Adipose tissue (tissue), 3 donors: Measurements from ENCODE around the gene GDI1. TPM values are rescaled to one million over a fixed set of nuclear protein-coding genes. Genes with fewer than 3 reads are reported as not detected.

Source experiments
- H3K27ac ChIP-seq: one replicate; pipeline ENCODE4 v1.5.1; 2013; ENCODE audit warnings: low read depth, low read length
- WGBS, 3 donors: extraction: QIAGEN DNeasy Blood & Tissue Kit; methylation state at CpG; one replicate each; pipeline ENCODE4 v1.1.7; 2013; 5-methylcytosine and 5-hydroxymethylcytosine counted together
- polyA plus RNA-seq, 3 donors: library from polyadenylated mRNA; stranded (reverse); fragments of 200-250 nt; gene quantifications; one replicate each; pipeline ENCODE4 v1.2.3, GENCODE V29; 2013
- donor health status: healthy with polysubstance abuse.
- donor health status: Bipolar disorder and iron deficiency.
- donor health status: healthy.

Gene GDI1
- polyA plus RNA-seq, 3 donors = 50.7 to 95.3 (median 94.8) TPM

DNA sequence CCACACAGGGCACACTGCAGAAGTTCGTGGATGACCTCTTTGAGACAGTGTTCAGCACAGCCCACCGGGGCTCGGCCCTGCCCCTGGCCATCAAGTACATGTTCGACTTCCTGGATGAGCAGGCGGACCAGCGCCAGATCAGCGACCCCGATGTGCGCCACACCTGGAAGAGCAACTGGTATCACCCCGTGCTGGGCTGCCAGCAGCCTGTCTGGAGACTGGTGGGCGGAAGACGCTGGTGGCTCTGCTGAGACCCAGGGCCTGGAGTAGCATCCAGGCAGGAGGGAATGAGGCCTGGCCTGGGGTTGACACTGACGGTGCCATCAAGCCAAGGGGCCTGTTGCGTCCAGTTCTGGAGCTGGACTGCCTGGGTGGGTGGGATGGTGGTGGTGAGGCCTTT is 33.5 kb downstream of the GDI1 start:
- 86 to 94% (median 92%) methylated on average over 6 to 14 of the region's 14 CpGs for WGBS, 3 donors

GRCh38 chrX:154470914-154471568 is 34.1 kb downstream of the GDI1 start:
- 92 to 94% (median 93%) methylated on average over 12 to 23 of the region's 23 CpGs for WGBS, 3 donors
- no peak overlapping the region for H3K27ac ChIP-seq

More for the DNA sequence above, 33.5 kb downstream of the GDI1 start:
- no peak overlapping the region for H3K27ac ChIP-seq

GRCh38 chrX:154471839-154472684 is 35.1 kb downstream of the GDI1 start:
- 82 to 90% (median 89%) methylated on average over 18 to 23 of the region's 23 CpGs for WGBS, 3 donors

DNA sequence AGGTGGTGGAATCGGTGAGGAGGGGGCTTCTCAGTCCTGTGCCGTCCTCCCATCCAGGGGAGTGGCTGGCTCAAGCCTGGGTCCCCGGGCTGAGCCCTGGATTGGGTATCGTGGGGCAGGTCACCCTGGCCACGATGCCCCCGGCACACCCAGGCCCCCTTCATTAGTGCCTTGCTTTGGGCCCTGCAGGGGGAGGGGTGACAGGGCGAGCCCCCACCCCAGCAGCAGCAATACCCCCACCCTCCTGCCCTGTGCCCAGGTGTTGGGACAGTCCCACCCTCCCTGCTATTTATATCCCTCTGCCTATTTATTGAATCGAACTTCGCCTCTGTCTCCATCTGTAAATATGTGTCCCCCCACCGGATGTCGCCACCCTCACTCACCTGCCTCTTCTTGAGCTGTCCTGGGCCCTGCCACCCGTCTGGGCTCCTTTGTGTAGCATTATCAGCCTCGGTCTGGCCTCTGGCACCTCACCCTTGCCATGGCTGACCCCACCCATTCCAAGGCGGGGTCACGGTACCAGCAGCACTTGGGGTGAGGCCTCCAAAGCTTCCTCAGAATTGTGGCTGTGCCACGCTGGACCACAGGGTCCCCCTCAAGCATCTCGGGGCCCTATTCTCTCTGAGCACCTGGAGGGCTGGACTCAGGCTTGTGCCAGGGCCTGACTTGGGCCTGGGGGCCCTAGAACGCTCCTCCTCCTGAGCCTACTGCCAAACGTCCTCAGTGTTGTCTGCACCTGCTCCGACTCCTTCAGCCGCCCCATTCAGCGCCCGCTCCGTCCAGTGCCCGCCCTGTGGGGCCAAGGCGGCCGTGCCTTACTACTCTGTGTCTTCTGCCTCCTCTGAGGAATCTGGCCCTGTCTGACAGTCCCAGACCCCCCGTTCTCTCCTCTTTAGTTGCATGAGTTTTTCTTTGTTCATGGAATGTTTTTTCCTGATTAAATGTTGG is 36.0 kb downstream of the GDI1 start:
- 71 to 81% (median 77%) methylated on average over 14 to 28 of the region's 28 CpGs for WGBS, 3 donors
- no peak overlapping the region for H3K27ac ChIP-seq

More at GRCh38 chrX:154471839-154472684, 35.1 kb downstream of the GDI1 start:
- H3K27ac ChIP-seq = no peak overlapping the region

GRCh38 chrX:154473683-154474082 is 36.7 kb downstream of the GDI1 start:
- WGBS, 3 donors = 75 to 87% (median 83%) methylated on average over 6 to 7 of the region's 7 CpGs
- H3K27ac ChIP-seq = no peak overlapping the region

DNA sequence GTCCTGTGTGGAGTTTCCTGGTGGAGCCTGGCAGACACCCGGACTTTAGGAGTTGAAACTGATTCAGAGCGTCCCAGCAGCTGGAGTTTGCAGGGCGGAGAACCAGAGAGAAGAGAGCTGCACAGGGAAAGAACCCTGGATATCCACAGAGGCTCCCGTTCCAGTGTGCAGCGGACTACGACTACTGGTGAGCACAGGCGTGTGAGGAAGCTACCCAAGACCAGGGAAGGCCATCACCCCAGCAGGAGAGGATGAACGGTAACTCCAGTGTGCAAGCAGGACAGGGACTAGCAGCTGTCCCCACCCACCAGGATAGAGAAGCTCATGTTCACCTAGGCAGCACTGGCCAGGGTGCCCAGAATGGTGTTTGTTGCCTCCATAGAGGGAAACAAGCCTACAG is 39.9 kb downstream of the GDI1 start:
- WGBS, 3 donors = 83 to 95% (median 93%) methylated on average over 3 to 8 of the region's 8 CpGs
- no peak overlapping the region for H3K27ac ChIP-seq

- 55 to 72% (median 58%) methylated on average over 20 to 24 of the region's 24 CpGs for WGBS, 3 donors
- H3K27ac ChIP-seq = no peak overlapping the region
Measured at GRCh38 chrX:154477891-154478477, 41.0 kb downstream of the GDI1 start.

GRCh38 chrX:154478728-154479622 is 42.0 kb downstream of the GDI1 start, which contains the start of gene LAGE3:
TSS of gene LAGE3 (minus strand) at chrX:154479281. CDS start at chrX:154478915, 366 bp downstream.
- WGBS, 3 donors = 2 to 31% (median 7%) methylated on average over 31 to 85 of the region's 85 CpGs
- H3K27ac ChIP-seq = no peak within 1 kb of the TSS

- WGBS, 3 donors = 90 to 93% (median 91%) methylated on average over 4 to 5 of the region's 5 CpGs
- no peak overlapping the region for H3K27ac ChIP-seq
Measured at GRCh38 chrX:154481195-154481594, 44.2 kb downstream of the GDI1 start.

- no peak overlapping the region for H3K27ac ChIP-seq
- WGBS, 3 donors = 78 to 85% (median 83%) methylated on average over 14 of the region's 14 CpGs
Measured at GRCh38 chrX:154481911-154482601, 45.1 kb downstream of the GDI1 start.

- WGBS, 3 donors = 70 to 84% (median 82%) methylated on average over 2 to 7 of the region's 7 CpGs
- no peak overlapping the region for H3K27ac ChIP-seq
Measured at GRCh38 chrX:154482786-154483185, 45.8 kb downstream of the GDI1 start.

GRCh38 chrX:154483325-154483724 is 46.4 kb downstream of the GDI1 start:
- 81 to 90% (median 83%) methylated on average over 6 to 7 of the region's 7 CpGs for WGBS, 3 donors
- H3K27ac ChIP-seq = no peak overlapping the region

GRCh38 chrX:154484255-154485149 is 47.5 kb downstream of the GDI1 start:
- WGBS, 3 donors = 75 to 85% (median 77%) methylated on average over 12 to 16 of the region's 16 CpGs
- no peak overlapping the region for H3K27ac ChIP-seq

GRCh38 chrX:154485150-154486051 is 48.4 kb downstream of the GDI1 start:
- no peak overlapping the region for H3K27ac ChIP-seq
- WGBS, 3 donors = 44 to 64% (median 49%) methylated on average over 29 to 35 of the region's 35 CpGs

GRCh38 chrX:154486052-154486395 is 49.1 kb downstream of the GDI1 start:
- WGBS, 3 donors = 0 to 52% (median 3%) methylated on average over 18 to 35 of the region's 35 CpGs
- H3K27ac ChIP-seq = no peak overlapping the region
